ENCODE data around the gene EXOC3L1.

The EXOC3L1 gene

DNA sequence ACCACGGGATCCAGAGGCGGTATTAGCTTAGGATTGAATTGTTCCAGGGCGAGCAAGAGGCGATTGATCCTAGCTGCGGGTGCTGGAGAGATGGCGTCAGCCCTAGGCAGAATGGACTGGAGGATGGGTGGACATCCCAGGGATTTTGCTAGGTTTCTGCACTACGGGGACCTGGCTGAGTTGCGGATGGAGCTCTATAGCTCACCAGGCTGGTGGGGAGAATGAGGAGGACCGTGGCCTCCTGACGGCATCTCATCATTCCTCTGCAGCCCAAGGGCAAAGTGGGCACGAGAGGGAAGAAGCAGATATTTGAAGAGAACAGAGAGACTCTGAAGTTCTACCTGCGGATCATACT lies 37.6 kb upstream of the EXOC3L1 start:
- TF ChIP-seq, protein P1, sequence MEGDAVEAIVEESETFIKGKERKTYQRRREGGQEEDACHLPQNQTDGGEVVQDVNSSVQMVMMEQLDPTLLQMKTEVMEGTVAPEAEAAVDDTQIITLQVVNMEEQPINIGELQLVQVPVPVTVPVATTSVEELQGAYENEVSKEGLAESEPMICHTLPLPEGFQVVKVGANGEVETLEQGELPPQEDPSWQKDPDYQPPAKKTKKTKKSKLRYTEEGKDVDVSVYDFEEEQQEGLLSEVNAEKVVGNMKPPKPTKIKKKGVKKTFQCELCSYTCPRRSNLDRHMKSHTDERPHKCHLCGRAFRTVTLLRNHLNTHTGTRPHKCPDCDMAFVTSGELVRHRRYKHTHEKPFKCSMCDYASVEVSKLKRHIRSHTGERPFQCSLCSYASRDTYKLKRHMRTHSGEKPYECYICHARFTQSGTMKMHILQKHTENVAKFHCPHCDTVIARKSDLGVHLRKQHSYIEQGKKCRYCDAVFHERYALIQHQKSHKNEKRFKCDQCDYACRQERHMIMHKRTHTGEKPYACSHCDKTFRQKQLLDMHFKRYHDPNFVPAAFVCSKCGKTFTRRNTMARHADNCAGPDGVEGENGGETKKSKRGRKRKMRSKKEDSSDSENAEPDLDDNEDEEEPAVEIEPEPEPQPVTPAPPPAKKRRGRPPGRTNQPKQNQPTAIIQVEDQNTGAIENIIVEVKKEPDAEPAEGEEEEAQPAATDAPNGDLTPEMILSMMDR (IDR thresholded peaks at IDR 0.05; ENCODE audit: control insufficient read depth, insufficient read depth, low read depth, low read length, missing control alignments): no peak
- H3K4me3 ChIP-seq (ENCODE audit: control insufficient read depth, low read depth, low read length): peak overlapping the region; percentile 95
- no peak for DNase-seq (ENCODE audit: low read depth)

DNA sequence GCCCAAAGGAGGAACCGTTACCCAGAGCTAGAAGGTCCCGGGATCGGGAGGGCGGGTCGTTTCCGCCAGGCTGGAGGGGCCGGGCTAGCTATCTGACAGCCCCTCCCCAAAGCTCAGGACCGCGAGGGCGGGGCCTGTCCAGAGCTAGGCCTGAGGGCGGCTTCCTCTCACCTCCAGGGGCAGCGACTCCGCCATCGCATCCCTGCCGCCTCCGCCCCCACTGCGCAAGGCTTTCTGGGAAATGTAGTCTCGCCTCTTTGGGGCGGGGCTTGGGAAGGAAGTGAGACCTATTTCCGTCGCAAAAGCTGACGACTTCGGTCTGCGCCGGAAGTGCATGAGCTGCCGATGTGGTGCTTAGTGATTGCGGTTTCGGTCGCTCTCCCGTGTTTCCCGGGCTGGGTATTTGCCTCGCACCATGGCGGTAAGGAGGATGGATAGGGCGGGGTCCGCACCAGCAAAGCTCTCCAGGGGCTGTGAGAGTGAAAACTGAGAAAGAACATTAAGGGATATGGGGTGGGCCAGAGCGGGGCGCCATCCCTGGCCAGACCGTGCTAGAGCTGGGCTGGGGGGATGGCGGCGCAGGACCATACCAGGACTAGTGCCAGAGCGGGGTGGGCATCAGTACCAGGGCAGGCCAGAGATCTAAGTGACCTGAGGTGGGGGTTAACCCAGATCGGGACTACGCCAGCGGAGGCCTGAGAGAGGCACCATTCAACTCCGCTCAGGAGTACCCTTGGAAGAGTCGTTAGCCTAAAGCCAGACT lies 37.0 kb upstream of the EXOC3L1 start, which contains the start of gene TMEM208:
TSS of gene TMEM208 (plus strand) at position 327 of the 763 bp plus-strand sequence. CDS start at position 416, 89 bp downstream.
- DNase-seq (ENCODE audit: low read depth): peak; percentile 88
- TF ChIP-seq, protein P1 (IDR thresholded peaks at IDR 0.05; ENCODE audit: control insufficient read depth, insufficient read depth, low read depth, low read length, missing control alignments): peak; percentile 5
- peak within 1 kb of the TSS; percentile 95 for H3K4me3 ChIP-seq (ENCODE audit: control insufficient read depth, low read depth, low read length)

DNA sequence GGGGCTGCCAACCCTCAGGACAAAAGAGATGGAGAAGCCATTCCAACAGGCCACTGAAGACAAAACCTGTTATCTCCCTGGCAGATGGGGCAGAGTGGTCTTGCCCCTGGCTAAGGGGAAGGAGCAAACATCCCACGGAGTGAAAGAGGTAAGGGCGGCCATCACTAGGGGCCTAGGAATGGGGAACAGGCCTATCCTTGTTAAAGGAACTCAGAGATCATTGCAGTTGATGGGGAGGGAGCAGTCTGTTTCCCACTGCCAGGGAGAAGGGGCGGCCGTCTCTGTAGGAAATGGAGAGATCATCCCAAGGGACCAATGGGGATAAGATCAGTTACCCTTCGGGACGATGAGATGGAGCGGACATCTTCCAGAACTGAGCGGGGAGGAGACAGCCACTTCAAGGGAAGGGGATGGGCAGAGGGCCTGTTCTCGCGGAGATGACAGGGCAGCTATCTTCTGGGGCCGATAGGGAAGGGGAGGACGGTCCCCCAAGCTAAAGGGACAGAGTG lies 36.4 kb upstream of the EXOC3L1 start:
- TF ChIP-seq, protein P1 (IDR thresholded peaks at IDR 0.05; ENCODE audit: control insufficient read depth, insufficient read depth, low read depth, low read length, missing control alignments): no peak
- no peak for DNase-seq (ENCODE audit: low read depth)
- H3K4me3 ChIP-seq (ENCODE audit: control insufficient read depth, low read depth, low read length): peak overlapping the region; percentile 95

DNA sequence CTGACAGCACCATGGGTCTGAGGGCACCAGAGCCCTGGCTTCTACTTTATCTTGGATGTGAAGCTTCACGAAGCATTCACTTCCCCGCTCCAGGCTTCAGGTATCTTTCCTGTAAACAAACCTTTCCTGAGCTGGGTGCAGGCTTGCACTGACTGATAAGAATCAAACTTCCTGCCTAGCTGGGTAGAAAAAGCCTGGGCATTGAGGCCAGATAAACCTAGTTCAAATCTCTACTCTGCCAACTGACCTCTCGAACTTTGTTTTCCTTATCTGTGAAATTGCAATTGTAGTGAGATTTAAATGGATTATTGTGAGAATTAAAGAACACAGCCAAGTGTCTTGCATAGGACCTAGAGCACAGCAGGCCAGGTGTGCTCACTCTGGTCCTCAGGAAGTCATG lies 34.1 kb upstream of the EXOC3L1 start:
- DNase-seq (ENCODE audit: low read depth): no peak
- no peak overlapping the region for H3K4me3 ChIP-seq (ENCODE audit: control insufficient read depth, low read depth, low read length)
- TF ChIP-seq, protein P1 (IDR thresholded peaks at IDR 0.05; ENCODE audit: control insufficient read depth, insufficient read depth, low read depth, low read length, missing control alignments): no peak

DNA sequence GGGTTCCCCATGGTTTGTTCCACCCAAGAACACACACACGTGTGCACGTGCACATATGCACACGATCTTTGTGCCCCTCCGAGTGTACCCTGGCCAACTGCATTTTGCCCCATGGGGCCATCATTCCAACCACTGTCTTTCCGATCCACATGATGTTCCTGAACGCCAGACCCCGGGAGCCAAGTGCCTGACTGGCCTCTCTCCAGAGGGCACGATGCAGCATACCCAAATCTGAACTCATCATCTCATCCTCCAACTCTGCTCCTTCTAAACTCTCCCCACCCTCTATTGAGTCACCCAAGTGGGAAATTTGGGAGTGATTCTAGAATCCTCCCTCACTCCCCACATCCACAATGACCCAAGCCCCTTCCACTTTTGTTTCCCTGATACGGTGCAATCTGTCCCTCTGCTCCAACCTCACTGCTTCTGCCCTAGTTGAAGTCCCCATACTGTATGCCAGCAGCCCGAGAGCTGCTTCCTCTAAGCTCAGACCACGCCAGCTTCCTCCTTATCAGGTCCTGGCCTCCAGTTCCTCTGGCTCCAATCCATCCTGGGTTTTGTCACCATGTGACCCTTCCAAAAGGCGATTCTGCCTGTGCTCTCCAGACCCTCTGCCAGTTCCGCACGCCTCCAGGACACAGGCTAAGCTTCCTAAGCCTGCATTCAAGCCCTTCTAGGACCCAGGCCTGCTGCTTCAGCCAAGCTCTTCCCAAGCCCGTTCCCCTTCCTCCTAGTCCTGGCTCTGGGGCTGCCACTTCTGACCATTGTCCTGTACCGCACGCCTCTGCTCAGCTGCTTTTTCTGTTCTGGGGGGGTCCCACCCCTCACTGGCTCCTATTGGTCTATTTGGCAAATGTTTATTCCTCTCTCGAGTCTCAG lies 26.9 kb upstream of the EXOC3L1 start:
- no peak for DNase-seq (ENCODE audit: low read depth)
- TF ChIP-seq, protein P1 (IDR thresholded peaks at IDR 0.05; ENCODE audit: control insufficient read depth, insufficient read depth, low read depth, low read length, missing control alignments): no peak
- H3K4me3 ChIP-seq (ENCODE audit: control insufficient read depth, low read depth, low read length): no peak overlapping the region

DNA sequence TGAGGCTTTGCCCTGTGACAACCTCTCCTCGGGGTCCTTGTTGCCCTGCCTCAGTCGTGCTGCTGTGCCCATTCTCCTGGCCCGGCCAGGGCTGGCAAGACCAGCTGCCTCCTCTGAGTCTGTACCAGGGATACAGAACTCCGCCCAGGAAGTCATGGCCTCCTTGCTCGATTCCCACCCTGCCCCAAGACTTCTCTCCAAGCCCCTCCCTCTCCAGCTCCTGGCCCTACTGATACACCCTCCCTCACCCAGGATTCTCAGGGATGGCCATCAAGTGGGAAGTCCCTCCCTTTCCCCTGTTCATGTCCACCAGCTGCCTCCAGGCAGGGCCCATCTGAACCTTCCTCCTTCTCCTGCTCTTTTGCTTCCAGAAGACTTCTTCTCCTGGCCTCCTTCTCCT lies 25.8 kb upstream of the EXOC3L1 start:
- DNase-seq (ENCODE audit: low read depth): no peak

More for the DNA sequence above, 25.8 kb upstream of the EXOC3L1 start:
- TF ChIP-seq, protein P1 (IDR thresholded peaks at IDR 0.05; ENCODE audit: control insufficient read depth, insufficient read depth, low read depth, low read length, missing control alignments): no peak
- H3K4me3 ChIP-seq (ENCODE audit: control insufficient read depth, low read depth, low read length): no peak overlapping the region

Measured in AG09309 (cell line).